GM12873 (cell line): ENCODE results near the gene HOXB8.

Experiments
- CTCF ChIP-seq: IDR thresholded peaks from 2 replicates; pipeline ENCODE4 v1.5.1; 2012; ENCODE audit warnings: low read depth, mild to moderate bottlenecking, moderate library complexity, low read length, control low read depth; ENCODE audit not compliant: insufficient read depth; ENCODE audit errors: missing control alignments

Gene HOXB8

GRCh38 chr17:48589831-48590606 lies 25.1 kb downstream of the HOXB8 start, which contains the start of gene HOXB3:
Gene HOXB3, minus strand, starts transcription at chr17:48590241. Its CDS starts 37,767 bp downstream, at chr17:48552474.
- no peak for TF ChIP-seq CTCF

GRCh38 chr17:48589060-48589830 lies 25.8 kb downstream of the HOXB8 start:
- TF ChIP-seq CTCF = no peak

GRCh38 chr17:48588528-48588927 lies 26.6 kb downstream of the HOXB8 start:
- no peak for TF ChIP-seq CTCF

DNA sequence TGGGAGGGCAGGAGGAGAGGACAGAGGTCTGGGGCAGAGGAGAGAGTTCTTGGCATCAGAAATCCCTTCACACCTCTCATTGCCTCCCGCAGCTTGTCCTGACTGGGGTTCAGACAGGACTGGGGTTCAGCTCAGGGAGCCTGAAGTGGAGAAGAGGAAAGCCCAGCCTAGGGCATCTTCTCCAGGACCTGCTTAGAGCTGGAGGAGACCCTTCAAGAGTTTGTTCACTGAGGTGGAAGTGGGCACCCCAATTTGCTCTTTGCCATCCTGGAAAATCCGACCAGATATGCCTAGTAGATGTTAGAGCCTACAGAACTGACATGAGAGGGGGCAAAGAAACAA lies 27.0 kb downstream of the HOXB8 start:
- no peak for TF ChIP-seq CTCF

DNA sequence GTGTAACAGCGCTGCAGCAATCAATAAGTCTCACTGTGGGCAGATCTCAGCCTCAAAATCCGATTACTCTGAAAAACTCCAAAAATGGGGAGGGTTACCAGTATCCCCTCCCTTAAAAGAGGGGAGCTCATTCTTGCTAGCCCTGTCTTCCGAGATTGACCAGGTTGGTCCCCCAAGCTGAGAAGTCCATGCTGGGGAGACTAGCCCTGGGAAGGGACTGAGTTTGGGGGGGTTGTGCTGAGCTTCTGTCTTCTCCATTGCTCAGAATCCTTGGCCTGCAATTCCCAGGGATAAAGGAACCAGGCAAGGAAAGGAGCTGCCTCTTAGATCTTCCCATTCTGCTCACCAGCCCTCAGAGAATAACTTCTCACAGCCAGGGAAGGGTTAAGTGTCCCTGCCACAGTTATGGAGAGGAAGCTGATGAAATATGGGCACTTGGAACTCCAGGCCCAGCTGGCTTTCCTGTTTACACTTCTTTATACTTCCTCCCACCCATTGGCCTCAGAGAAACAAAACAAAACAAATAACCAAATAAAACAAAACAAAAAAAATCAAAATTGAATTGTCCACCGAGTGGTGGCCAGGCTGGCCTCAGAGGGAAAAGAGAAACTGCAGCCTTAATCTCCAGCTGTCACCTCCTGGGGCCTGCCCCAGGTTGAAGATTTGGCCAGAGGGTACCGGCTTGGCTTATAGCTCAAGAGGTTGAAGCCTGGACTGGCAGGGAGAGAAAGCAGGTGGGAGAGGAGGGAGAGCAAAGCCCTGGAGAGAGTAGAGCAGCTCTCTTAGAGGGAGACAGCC lies 27.6 kb downstream of the HOXB8 start:
- no peak for TF ChIP-seq CTCF

DNA sequence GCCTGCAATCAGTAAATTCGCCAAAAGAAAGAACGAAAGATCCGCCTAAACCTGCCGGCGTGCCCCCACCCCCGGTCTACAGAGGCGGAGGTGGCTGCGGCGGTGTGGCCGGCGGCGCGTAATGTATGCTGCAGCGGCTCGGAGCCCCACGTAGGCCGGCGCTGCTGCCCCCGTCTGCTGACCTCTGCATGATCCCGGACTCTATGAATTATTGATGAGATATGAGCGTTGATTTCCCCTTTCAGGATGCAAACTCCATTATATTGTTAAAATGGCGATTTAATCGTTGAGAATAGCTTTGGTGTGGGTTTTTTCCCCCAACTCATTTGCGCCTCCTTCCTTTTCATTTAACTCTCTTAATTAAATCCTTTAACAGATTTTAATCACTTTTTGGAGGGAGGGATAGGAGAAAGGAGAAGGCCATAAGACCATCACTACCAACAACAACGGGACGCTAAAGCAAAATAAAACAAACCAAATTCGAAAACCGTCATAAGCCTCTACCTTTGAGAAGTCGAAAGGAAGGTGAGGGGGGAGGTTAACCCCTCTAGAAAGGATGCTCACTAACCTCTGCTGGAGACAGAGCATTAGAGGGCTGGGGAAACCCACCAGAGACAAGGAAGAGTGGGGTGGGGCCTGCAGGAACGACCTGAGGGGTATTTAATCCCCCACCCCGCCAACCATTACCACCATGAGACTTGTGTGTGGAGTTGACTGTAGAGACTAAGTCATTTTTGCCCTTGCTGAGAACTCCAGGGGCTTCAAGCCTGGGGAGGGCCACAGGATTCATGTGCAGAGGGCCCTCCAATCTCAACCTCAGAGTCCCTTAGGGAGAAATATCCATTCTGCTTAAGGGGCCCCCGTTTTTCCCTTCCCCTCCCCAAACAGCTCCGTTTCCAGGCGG lies 28.5 kb downstream of the HOXB8 start:
- TF ChIP-seq CTCF = no peak
